ENCODE results near the gene TSC2. TPM values are rescaled to one million over a fixed set of nuclear protein-coding genes. Genes with fewer than 3 reads are reported as not detected.

The TSC2 gene
- total RNA-seq, 2 experiments from 2014 or later, result 57.2 to 152 TPM

DNA sequence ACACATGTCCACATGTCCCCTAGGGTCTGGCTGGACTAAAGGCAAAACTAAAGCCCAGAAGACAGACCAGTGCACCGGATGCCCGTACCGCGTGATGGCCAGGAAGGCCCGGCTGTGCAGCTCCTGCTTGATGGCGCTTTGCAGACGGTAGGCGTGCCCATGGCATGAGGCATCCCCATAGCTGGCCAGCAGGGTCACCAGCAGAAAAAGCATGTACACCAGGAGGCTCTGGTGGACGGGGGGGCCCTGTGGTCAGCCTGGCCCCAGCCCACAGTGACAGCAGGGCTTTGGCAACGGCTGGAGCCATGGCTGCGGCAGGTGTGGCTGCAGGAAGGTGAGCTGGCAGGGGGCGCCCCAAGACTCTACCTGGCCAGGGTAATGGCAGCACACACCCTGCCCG lies 45.1 kb downstream of the TSC2 start:
- no peak for DNase-seq (ENCODE audit: low spot score)
- TF ChIP-seq EZH2phosphoT487 (IDR thresholded peaks at IDR 0.05; ENCODE audit: borderline replicate concordance, low read depth, low read length), result no peak
- TF ChIP-seq, protein P1, sequence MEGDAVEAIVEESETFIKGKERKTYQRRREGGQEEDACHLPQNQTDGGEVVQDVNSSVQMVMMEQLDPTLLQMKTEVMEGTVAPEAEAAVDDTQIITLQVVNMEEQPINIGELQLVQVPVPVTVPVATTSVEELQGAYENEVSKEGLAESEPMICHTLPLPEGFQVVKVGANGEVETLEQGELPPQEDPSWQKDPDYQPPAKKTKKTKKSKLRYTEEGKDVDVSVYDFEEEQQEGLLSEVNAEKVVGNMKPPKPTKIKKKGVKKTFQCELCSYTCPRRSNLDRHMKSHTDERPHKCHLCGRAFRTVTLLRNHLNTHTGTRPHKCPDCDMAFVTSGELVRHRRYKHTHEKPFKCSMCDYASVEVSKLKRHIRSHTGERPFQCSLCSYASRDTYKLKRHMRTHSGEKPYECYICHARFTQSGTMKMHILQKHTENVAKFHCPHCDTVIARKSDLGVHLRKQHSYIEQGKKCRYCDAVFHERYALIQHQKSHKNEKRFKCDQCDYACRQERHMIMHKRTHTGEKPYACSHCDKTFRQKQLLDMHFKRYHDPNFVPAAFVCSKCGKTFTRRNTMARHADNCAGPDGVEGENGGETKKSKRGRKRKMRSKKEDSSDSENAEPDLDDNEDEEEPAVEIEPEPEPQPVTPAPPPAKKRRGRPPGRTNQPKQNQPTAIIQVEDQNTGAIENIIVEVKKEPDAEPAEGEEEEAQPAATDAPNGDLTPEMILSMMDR (conservative IDR thresholded peaks at IDR 0.05; ENCODE audit: low read length), result no peak
- Histone ChIP-seq H2AFZ (ENCODE audit: low read length) (no peak overlapping the region), H3K27ac (ENCODE audit: low read depth, low read length, poor library complexity, severe bottlenecking) (no peak overlapping the region), H3K4me2 (ENCODE audit: low read length) (no peak overlapping the region), H3K4me3 (ENCODE audit: low read depth, low read length, poor library complexity, severe bottlenecking) (no peak overlapping the region), H4K20me1 (ENCODE audit: insufficient read depth, low read length) (no peaks in the 10 kb centered on the region), H3K36me3 (ENCODE audit: insufficient read depth, low read length) (peaks cover 21% of the 10 kb centered on the region; the same call in 1 of the 2 replicates), H3K9me3 (ENCODE audit: low read length) (no peaks in the 10 kb centered on the region), H3K9me2 (ENCODE audit: insufficient read depth, low read length) (no peaks in the 10 kb centered on the region), H3K79me2 (ENCODE audit: insufficient read depth, low read depth, low read length) (no peaks in the 10 kb centered on the region), H3K4me1 (ENCODE audit: insufficient read depth, low read length, poor library complexity, severe bottlenecking) (no peaks in the 10 kb centered on the region)
- intact Hi-C loops (cut with micrococcal nuclease; ENCODE audit: unreplicated experiment), result no loop called here
- ChIA-PET POLR2A (no interaction called here), CTCF (ENCODE audit: unreplicated experiment) (no interaction called here)
- no TSS peak for BruUV-seq (replicated peaks)

DNA sequence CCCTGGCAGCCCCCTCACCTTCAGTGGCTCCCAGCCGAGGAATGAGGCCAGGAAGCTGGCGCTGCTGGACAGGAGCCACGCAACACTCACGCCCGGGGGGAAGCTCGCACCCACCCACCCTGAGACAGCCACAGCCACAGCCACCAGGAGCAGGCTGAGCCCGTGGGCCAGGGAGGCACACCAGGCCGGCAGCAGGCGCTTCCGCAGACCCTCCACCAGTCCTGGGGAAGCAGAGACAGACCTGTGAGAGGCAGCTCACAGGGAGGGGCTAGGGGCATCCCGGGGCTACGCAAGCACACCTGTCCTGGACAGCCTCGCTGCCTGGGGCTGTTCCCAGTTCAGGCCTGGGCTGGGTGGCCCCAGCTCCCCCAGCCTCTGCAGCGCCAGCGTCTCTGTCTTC lies 46.0 kb downstream of the TSC2 start:
- BruUV-seq (replicated peaks), result no TSS peak
- Histone ChIP-seq H3K4me3 (ENCODE audit: low read depth, low read length, poor library complexity, severe bottlenecking) (no peak overlapping the region), H3K4me2 (ENCODE audit: low read length) (no peak overlapping the region), H2AFZ (ENCODE audit: low read length) (no peak overlapping the region), H3K9me3 (ENCODE audit: low read length) (no peaks in the 10 kb centered on the region), H3K36me3 (ENCODE audit: insufficient read depth, low read length) (peaks cover 11% of the 10 kb centered on the region; the same call in 1 of the 2 replicates), H3K27ac (ENCODE audit: low read depth, low read length, poor library complexity, severe bottlenecking) (no peak overlapping the region), H3K4me1 (ENCODE audit: insufficient read depth, low read length, poor library complexity, severe bottlenecking) (no peaks in the 10 kb centered on the region), H3K9me2 (ENCODE audit: insufficient read depth, low read length) (no peaks in the 10 kb centered on the region), H4K20me1 (ENCODE audit: insufficient read depth, low read length) (no peaks in the 10 kb centered on the region), H3K79me2 (ENCODE audit: insufficient read depth, low read depth, low read length) (no peaks in the 10 kb centered on the region)
- CTCF ChIA-PET (ENCODE audit: unreplicated experiment), result no interaction called here
- DNase-seq (ENCODE audit: low spot score), result no peak
- intact Hi-C loops (cut with micrococcal nuclease; ENCODE audit: unreplicated experiment), result no loop called here
- POLR2A ChIA-PET, result no interaction called here
- TF ChIP-seq, protein P1 (conservative IDR thresholded peaks at IDR 0.05; ENCODE audit: low read length), result no peak
- no peak for TF ChIP-seq EZH2phosphoT487 (IDR thresholded peaks at IDR 0.05; ENCODE audit: borderline replicate concordance, low read depth, low read length)

DNA sequence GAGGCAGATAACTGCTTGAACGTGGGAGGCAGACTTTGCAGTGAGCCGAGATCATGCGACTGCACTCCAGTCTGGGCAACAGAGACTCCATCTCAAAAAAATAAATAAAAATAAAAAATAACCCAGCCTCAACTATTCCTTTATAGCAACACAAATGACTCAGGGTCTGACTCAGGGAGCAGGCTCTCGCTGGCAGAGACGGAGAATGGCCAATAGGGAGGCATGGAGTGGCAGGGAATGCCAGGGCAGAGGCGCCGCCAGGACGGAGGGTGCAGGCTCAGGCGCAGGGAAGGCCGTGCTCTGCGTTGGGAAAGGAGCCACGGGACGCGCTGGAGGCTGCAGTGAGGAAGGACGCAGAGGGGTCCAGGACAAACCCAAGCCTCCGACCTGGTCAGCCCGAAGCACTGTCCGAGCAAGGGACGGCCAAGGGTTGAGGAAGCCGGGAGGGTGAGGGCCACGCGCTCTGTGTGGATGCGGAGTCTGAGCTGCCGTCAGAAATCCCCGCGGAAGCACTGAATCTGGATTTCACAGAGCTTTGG lies 47.6 kb downstream of the TSC2 start:
- POLR2A ChIA-PET, result no interaction called here
- BruUV-seq (replicated peaks), result no TSS peak
- H3K9me2 ChIP-seq (ENCODE audit: insufficient read depth, low read length), result no peaks in the 10 kb centered on the region
- H3K36me3 ChIP-seq (ENCODE audit: insufficient read depth, low read length), result peaks cover 5% of the 10 kb centered on the region; the same call in 1 of the 2 replicates
- no peaks in the 10 kb centered on the region for H4K20me1 ChIP-seq (ENCODE audit: insufficient read depth, low read length)
- H3K79me2 ChIP-seq (ENCODE audit: insufficient read depth, low read depth, low read length), result no peaks in the 10 kb centered on the region
- no peaks in the 10 kb centered on the region for H3K9me3 ChIP-seq (ENCODE audit: low read length)
- TF ChIP-seq, protein P1 (conservative IDR thresholded peaks at IDR 0.05; ENCODE audit: low read length), result no peak
- TF ChIP-seq EZH2phosphoT487 (IDR thresholded peaks at IDR 0.05; ENCODE audit: borderline replicate concordance, low read depth, low read length), result no peak
- H3K4me3 ChIP-seq (ENCODE audit: low read depth, low read length, poor library complexity, severe bottlenecking), result no peak overlapping the region
- DNase-seq (ENCODE audit: low spot score), result no peak
- intact Hi-C loops (cut with micrococcal nuclease; ENCODE audit: unreplicated experiment), result no loop called here
- no peak overlapping the region for H2AFZ ChIP-seq (ENCODE audit: low read length)
- no peaks in the 10 kb centered on the region for H3K4me1 ChIP-seq (ENCODE audit: insufficient read depth, low read length, poor library complexity, severe bottlenecking)
- CTCF ChIA-PET (ENCODE audit: unreplicated experiment), result no interaction called here
- H3K4me2 ChIP-seq (ENCODE audit: low read length), result no peak overlapping the region
- H3K27ac ChIP-seq (ENCODE audit: low read depth, low read length, poor library complexity, severe bottlenecking), result no peak overlapping the region
